ENCODE data around the gene KCNIP3. TPM values are rescaled to one million over a fixed set of nuclear protein-coding genes. Genes with fewer than 3 reads are reported as not detected.

KCNIP3 gene
- polyA plus RNA-seq, 1 of the 3 experiments (the other 2 are of a cell fraction) = 0.97 TPM

GRCh38 chr2:95301186-95301585 is 4.0 kb downstream of the KCNIP3 start (continued):
- TF ChIP-seq USF1 (IDR thresholded peaks at IDR 0.05; ENCODE audit: borderline replicate concordance, low read depth) (no peak), RXRA (IDR thresholded peaks at IDR 0.05; ENCODE audit: borderline replicate concordance, low read depth) (no peak), FOSL2 (IDR thresholded peaks at IDR 0.05; ENCODE audit: borderline replicate concordance, low read depth) (no peak), SIN3A (IDR thresholded peaks at IDR 0.05; ENCODE audit: borderline replicate concordance, low read depth, low read length) (no peak), NFIC (IDR thresholded peaks at IDR 0.05; ENCODE audit: borderline replicate concordance) (no peak)

- Histone ChIP-seq H2AFZ (ENCODE audit: low read depth) (no peak overlapping the region), H3K9me2 (no peaks in the 10 kb centered on the region), H3K9ac (no peak overlapping the region), H3K36me3 (replicated peaks in 1 of 2; ENCODE audit: control insufficient read depth in 1 of 2, insufficient read depth in 2 of 2, low read length in 1 of 2) (no peaks in the 10 kb centered on the region), H3F3A (replicated peaks; ENCODE audit: insufficient read depth) (no peaks in the 10 kb centered on the region), H3K4me1 (ENCODE audit: control insufficient read depth in 1 of 2, insufficient read depth in 2 of 2, low read depth in 1 of 2, low read length in 1 of 2) (peaks cover 0 to 54% of the 10 kb centered on the region in 2 experiments; a peak in 2 of 4 replicates), H3K27ac (ENCODE audit: low read depth in 2 of 2, low read length in 1 of 2) (no peak overlapping the region), H4K20me1 (ENCODE audit: insufficient read depth) (no peaks in the 10 kb centered on the region), H3K27me3 (ENCODE audit: insufficient read depth) (no peaks in the 10 kb centered on the region), H3K79me2 (ENCODE audit: insufficient read depth) (no peaks in the 10 kb centered on the region), H3K4me2 (no peak overlapping the region), H3K9me3 (no peaks in the 10 kb centered on the region), H3K4me3 (ENCODE audit: low read depth in 2 of 2, low read length in 1 of 2) (no peak overlapping the region)
- 53% methylated on average over 12 of the region's 17 CpGs for WGBS (ENCODE audit: low lambda C conversion rate)
- CTCF ChIA-PET = interaction anchor here (0.9 to 1.6 kb wide), 4 partner anchors 13 to 70 kb away, joined by 3 to 8 read pairs (median 5); no protein-coding TSS in a partner anchor
- no peak for DNase-seq
- TF ChIP-seq SMC3 (IDR thresholded peaks at IDR 0.05; ENCODE audit: low read depth, low read length) (no peak), MXI1 (IDR thresholded peaks at IDR 0.05; ENCODE audit: low read depth, low read length) (no peak), TCF12 (IDR thresholded peaks at IDR 0.05) (no peak), USF2 (IDR thresholded peaks at IDR 0.05; ENCODE audit: borderline replicate concordance, low read depth, low read length) (no peak), POLR2AphosphoS5 (IDR thresholded peaks at IDR 0.05; ENCODE audit: low read depth, low read length) (no peak), USF1 (IDR thresholded peaks at IDR 0.05; ENCODE audit: borderline replicate concordance, low read depth) (no peak), GABPA (IDR thresholded peaks at IDR 0.05; ENCODE audit: low read depth) (no peak), ELF1 (IDR thresholded peaks at IDR 0.05) (no peak), CHD2 (IDR thresholded peaks at IDR 0.05; ENCODE audit: low read length, partially characterized antibody) (no peak), EP300 (IDR thresholded peaks at IDR 0.05; ENCODE audit: borderline replicate concordance in 1 of 2, low read depth in 1 of 2, low read length in 1 of 2) (no peak), RCOR1 (IDR thresholded peaks at IDR 0.05; ENCODE audit: low read length) (no peak), NRF1 (IDR thresholded peaks at IDR 0.05; ENCODE audit: low read depth, low read length) (no peak)
- TF ChIP-seq, protein P1, sequence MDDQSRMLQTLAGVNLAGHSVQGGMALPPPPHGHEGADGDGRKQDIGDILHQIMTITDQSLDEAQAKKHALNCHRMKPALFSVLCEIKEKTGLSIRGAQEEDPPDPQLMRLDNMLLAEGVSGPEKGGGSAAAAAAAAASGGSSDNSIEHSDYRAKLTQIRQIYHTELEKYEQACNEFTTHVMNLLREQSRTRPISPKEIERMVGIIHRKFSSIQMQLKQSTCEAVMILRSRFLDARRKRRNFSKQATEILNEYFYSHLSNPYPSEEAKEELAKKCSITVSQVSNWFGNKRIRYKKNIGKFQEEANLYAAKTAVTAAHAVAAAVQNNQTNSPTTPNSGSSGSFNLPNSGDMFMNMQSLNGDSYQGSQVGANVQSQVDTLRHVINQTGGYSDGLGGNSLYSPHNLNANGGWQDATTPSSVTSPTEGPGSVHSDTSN (IDR thresholded peaks at IDR 0.05) = no peak
- POLR2A ChIA-PET = no interaction called here
Observed at GRCh38 chr2:95301876-95302641, 4.9 kb downstream of the KCNIP3 start.
